BJ (cell line): ENCODE data around the gene CARD9. TPM values are rescaled to one million over a fixed set of nuclear protein-coding genes. Genes with fewer than 3 reads are reported as not detected.

ENCODE experiments used
- CTCF ChIA-PET: fragments of 350-600 bp; formaldehyde crosslinking; extraction: SDS; loops from one replicate; lab custom pipeline; 2021; ENCODE audit warnings: antibody characterized with exemption, inconsistent platforms; lab: Yijun Ruan, JAX
- POLR2A ChIA-PET: fragments of 300-600 bp; sonication (Branson Sonifier 250); formaldehyde crosslinking; extraction: SDS; loops from one replicate; lab custom pipeline; 2021; ENCODE audit warnings: antibody characterized with exemption; lab: Charles Lee
- DNase-seq: peaks from one replicate; pipeline ENCODE4 v3.0.0-alpha.2; 2011; ENCODE audit warnings: low read depth
- H3K27me3 ChIP-seq: 2 replicates; pipeline ENCODE4 v1.6.0; 2011; ENCODE audit warnings: low read length; ENCODE audit not compliant: control insufficient read depth, insufficient read depth
- H3K36me3 ChIP-seq: 2 replicates; pipeline ENCODE4 v1.5.1; 2011; ENCODE audit warnings: low read length; ENCODE audit not compliant: control insufficient read depth, insufficient read depth
- H3K4me3 ChIP-seq: 2 replicates; pipeline ENCODE4 v1.5.1; 2011; ENCODE audit warnings: low read depth, mild to moderate bottlenecking, control low read depth, low read length
- CTCF ChIP-seq: IDR thresholded peaks from 2 replicates; pipeline ENCODE4 v1.5.1; 2011; ENCODE audit warnings: low read depth, mild to moderate bottlenecking, control low read depth, inconsistent platforms, low read length, moderate library complexity; ENCODE audit not compliant: insufficient read depth
- polyA plus RNA-seq: library from polyadenylated mRNA; depleted of rRNA; stranded (reverse); fragments of >200 nt; gene quantifications from 2 replicates; pipeline ENCODE4 v1.2.3, GENCODE V29; 2011

Gene CARD9
- polyA plus RNA-seq, 1 experiment: 21.3 TPM

DNA sequence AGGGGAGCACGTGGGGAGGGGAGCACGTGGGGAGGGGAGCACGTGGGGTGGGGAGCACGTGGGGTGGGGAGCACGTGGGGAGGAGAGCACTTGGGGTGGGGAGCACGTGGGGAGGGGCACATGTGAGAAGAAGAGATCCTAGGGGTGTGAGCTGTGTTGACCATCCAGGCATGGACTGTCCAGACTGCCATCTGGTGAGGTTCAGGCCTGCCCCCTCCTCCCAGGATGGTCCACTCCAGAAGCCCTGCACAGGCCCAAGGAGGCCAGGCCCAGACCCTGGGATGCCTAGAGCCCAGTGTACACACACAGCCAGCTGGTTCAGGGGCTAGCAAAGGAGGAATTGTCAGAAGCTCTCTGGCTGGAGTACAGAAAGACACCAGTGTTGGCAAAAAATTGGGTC, 24.2 kb upstream of the CARD9 start:
- POLR2A ChIA-PET: no interaction called here
- CTCF ChIA-PET: interaction anchor here (1.2 to 2.6 kb wide), 3 partner anchors 52 to 85 kb away, joined by 3 to 17 read pairs (median 7); no protein-coding TSS in a partner anchor

GRCh38 chr9:136396219-136396515, 22.7 kb upstream of the CARD9 start:
- peaks cover 54% of the 10 kb centered on the region for H3K36me3 ChIP-seq
- POLR2A ChIA-PET: no interaction called here
- CTCF ChIA-PET: interaction anchor here (1.1 kb wide), 1 partner anchor 42 kb away, joined by 3 read pairs; no protein-coding TSS in a partner anchor

More for the DNA sequence above, 24.2 kb upstream of the CARD9 start:
- H3K4me3 ChIP-seq: no peak overlapping the region
- peaks cover 43% of the 10 kb centered on the region for H3K36me3 ChIP-seq
- no peak for DNase-seq
- no peak for TF ChIP-seq CTCF
- H3K27me3 ChIP-seq: no peaks in the 10 kb centered on the region

GRCh38 chr9:136395345-136396218, 22.1 kb upstream of the CARD9 start:
- ChIA-PET CTCF (interaction anchor here (1.0 to 1.1 kb wide), 2 partner anchors 42 to 83 kb away, joined by 3 to 5 read pairs; no protein-coding TSS in a partner anchor), POLR2A (no interaction called here)
- no peak for DNase-seq
- TF ChIP-seq CTCF: no peak
- Histone ChIP-seq H3K4me3 (no peak overlapping the region), H3K36me3 (peaks cover 54% of the 10 kb centered on the region), H3K27me3 (no peaks in the 10 kb centered on the region)

More at GRCh38 chr9:136396219-136396515, 22.7 kb upstream of the CARD9 start:
- no peak for TF ChIP-seq CTCF
- no peaks in the 10 kb centered on the region for H3K27me3 ChIP-seq
- no peak for DNase-seq
- no peak overlapping the region for H3K4me3 ChIP-seq

GRCh38 chr9:136395020-136395340, 21.5 kb upstream of the CARD9 start:
- ChIA-PET CTCF (interaction anchor here (1.0 kb wide), 1 partner anchor 82 kb away, joined by 5 read pairs; no protein-coding TSS in a partner anchor), POLR2A (no interaction called here)
- peaks cover 55% of the 10 kb centered on the region for H3K36me3 ChIP-seq
- no peak for DNase-seq
- TF ChIP-seq CTCF: no peak
- no peaks in the 10 kb centered on the region for H3K27me3 ChIP-seq
- no peak overlapping the region for H3K4me3 ChIP-seq

- ChIA-PET POLR2A (no interaction called here), CTCF (no interaction called here)
- peaks cover 58% of the 10 kb centered on the region for H3K36me3 ChIP-seq
- TF ChIP-seq CTCF: no peak
- DNase-seq: no peak
- H3K27me3 ChIP-seq: no peaks in the 10 kb centered on the region
- no peak overlapping the region for H3K4me3 ChIP-seq
Measured at GRCh38 chr9:136394312-136395019, 21.0 kb upstream of the CARD9 start.
